Stimulated activated CD4-positive, alpha-beta T cell treated with anti-CD3 and anti-CD28 coated beads, Interleukin-1b, Interleukin-23, amount 100 ng/mL, for 48 hours (primary cell): ENCODE results near the gene WDR81.
A peak's percentile ranks its signal among the peaks of the same experiment; 100 is the strongest.
"Not testable (repeated sequence)": the region's sequence is repeated elsewhere in the genome, so short reads cannot be mapped to it uniquely, and the experiment has no call there.

Source experiments
- DNase-seq: peaks from one replicate; pipeline ENCODE4 v3.0.0-alpha.2; 2020

The WDR81 gene

GRCh38 chr17:1732241-1732832 is 7.8 kb downstream of the WDR81 start:
- DNase-seq, result no peak

GRCh38 chr17:1732833-1733321 is 8.4 kb downstream of the WDR81 start:
- no peak for DNase-seq

- no peak for DNase-seq
These were observed 9.3 kb downstream of the WDR81 start for GRCh38 chr17:1733759-1734158.

- DNase-seq, result no peak
These were observed 10.9 kb downstream of the WDR81 start for GRCh38 chr17:1735418-1735817.

GRCh38 chr17:1735834-1736347 is 11.4 kb downstream of the WDR81 start:
- no peak for DNase-seq

- peak; percentile 66 for DNase-seq
These were observed 12.1 kb downstream of the WDR81 start for GRCh38 chr17:1736348-1737281.

GRCh38 chr17:1737531-1738291 is 13.2 kb downstream of the WDR81 start:
- DNase-seq, result no peak

GRCh38 chr17:1741899-1742298 is 17.4 kb downstream of the WDR81 start:
- DNase-seq, result not testable (repeated sequence)

GRCh38 chr17:1742371-1743087 is 18.0 kb downstream of the WDR81 start, which contains the start of gene SERPINF2:
SERPINF2 (plus strand) TSS chr17:1742871; CDS start chr17:1744996, 2,125 bp downstream.
- DNase-seq, result no peak

GRCh38 chr17:1743088-1743439 is 18.6 kb downstream of the WDR81 start:
- DNase-seq, result no peak

GRCh38 chr17:1744551-1745512 is 20.3 kb downstream of the WDR81 start:
- DNase-seq, result no peak

- DNase-seq, result no peak
These were observed 21.1 kb downstream of the WDR81 start for GRCh38 chr17:1745513-1746020.

- DNase-seq, result no peak
These were observed 22.6 kb downstream of the WDR81 start for GRCh38 chr17:1746975-1747543.

GRCh38 chr17:1750628-1751027 is 26.1 kb downstream of the WDR81 start:
- no peak for DNase-seq

GRCh38 chr17:1752425-1753262 is 28.1 kb downstream of the WDR81 start:
- no peak for DNase-seq

- no peak for DNase-seq
These were observed 29.4 kb downstream of the WDR81 start for GRCh38 chr17:1753767-1754429.

- DNase-seq, result no peak
These were observed 30.1 kb downstream of the WDR81 start for GRCh38 chr17:1754430-1755112.

- DNase-seq, result no peak
These were observed 30.8 kb downstream of the WDR81 start for GRCh38 chr17:1755252-1755826.
